Heart left ventricle (tissue), 13 donors: ENCODE results near the gene KCNQ4.

ENCODE experiments used
- POLR2A ChIP-seq, 2 donors: fragments of 450-650 bp; IDR thresholded peaks; one replicate each; pipeline ENCODE4 v1.6.1; 2017; ENCODE audit warnings: antibody characterized with exemption in 2 of 2, mild to moderate bottlenecking in 2 of 2, moderate library complexity in 2 of 2
- TF ChIP-seq, protein P1 (sequence below), 12 donors: fragments of 200-600 bp; sonication (generic) in 4 of 12; IDR thresholded peaks; one replicate each; pipeline versions ENCODE4 v1.5.0 to v1.8.0; 2018 to 2022; ENCODE audit warnings: antibody characterized with exemption in 12 of 12, mild to moderate bottlenecking in 5 of 12
- donor health status: ischemic (EF 13 %, LVEDD 7.1; RV severe dilation, severe dysfunction).
- donor health status: DM: no; HTN: yes; CAD: no.
- donor health status: DM: no; HTN: no; CAD: no.
- donor health status: ischemic (EF 25% LVEDD 6.9; RV normal size, moderate dysfunction).
- donor health status: ischemic (EF 25% LVEDD 5.7; RV mildly dilated, moderate dysfunction).
- donor health status: ischemic (EF 35%, LVEDD 5.7; RV mildly dilated, moderate dysfunction).
- donor health status: nonischemic (EF 11% LVEDD 7.7; RV severe dilation, severe dysfunction).
- donor health status: DM: yes; HTN: yes; CAD: no.
- donor health status: PGD.
- donor health status: ischemic (EF 29% LVEDD 5.4; RV normal size, mild dysfunction).
- donor health status: nonischemic (EF 23%, LVEDD 6.1; RV moderate dilation, normal function).

DNA sequence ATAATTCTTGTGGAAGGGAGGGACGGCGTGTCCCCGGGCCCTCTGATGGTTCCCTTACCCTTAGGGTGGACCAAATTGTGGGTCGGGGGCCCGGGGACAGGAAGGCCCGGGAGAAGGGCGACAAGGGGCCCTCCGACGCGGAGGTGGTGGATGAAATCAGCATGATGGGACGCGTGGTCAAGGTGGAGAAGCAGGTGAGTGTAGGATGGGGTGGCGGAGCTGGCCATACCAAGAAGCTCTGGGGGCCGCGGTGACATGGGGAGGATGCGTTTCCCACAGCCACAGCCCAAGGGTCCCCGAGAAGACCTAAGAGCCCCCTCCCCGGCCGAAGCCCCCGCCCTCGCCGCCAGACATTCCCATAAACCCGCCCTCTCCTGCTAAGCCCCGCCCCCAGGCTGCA, 54.0 kb downstream of the KCNQ4 start:
- TF ChIP-seq, protein P1, sequence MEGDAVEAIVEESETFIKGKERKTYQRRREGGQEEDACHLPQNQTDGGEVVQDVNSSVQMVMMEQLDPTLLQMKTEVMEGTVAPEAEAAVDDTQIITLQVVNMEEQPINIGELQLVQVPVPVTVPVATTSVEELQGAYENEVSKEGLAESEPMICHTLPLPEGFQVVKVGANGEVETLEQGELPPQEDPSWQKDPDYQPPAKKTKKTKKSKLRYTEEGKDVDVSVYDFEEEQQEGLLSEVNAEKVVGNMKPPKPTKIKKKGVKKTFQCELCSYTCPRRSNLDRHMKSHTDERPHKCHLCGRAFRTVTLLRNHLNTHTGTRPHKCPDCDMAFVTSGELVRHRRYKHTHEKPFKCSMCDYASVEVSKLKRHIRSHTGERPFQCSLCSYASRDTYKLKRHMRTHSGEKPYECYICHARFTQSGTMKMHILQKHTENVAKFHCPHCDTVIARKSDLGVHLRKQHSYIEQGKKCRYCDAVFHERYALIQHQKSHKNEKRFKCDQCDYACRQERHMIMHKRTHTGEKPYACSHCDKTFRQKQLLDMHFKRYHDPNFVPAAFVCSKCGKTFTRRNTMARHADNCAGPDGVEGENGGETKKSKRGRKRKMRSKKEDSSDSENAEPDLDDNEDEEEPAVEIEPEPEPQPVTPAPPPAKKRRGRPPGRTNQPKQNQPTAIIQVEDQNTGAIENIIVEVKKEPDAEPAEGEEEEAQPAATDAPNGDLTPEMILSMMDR (IDR thresholded peaks at IDR 0.05) = no peak
- no peak for TF ChIP-seq POLR2A (IDR thresholded peaks at IDR 0.05)
